K562 (cell line): ENCODE measurements around the gene HBQ1. TPM values are rescaled to one million over a fixed set of nuclear protein-coding genes. Genes with fewer than 3 reads are reported as not detected.

Experiments
- ATAC-seq: fragments of 200-7000 bp; cut with Tn5 transposase; 3 replicates; pipeline ENCODE4 v1.9.1; 2020; ENCODE audit warnings: moderate library complexity
- BruUV-seq: library from RNA; stranded (reverse); fragments of 400-500 nt; replicated peaks from 2 replicates; lab custom pipeline; 2021; lab: Mats Ljungman, UMichigan
- CTCF ChIA-PET: fragments of 300-600 bp; formaldehyde crosslinking; extraction: SDS; loops from one replicate; lab custom pipeline; 2021; ENCODE audit warnings: low intra/inter-chr PET ratio; lab: Yijun Ruan, JAX
- POLR2A ChIA-PET: fragments of 300-600, 350-650 bp; sonication (Branson Sonifier 250); formaldehyde crosslinking; extraction: SDS; loops from one replicate; lab custom pipeline; 2021; ENCODE audit warnings: antibody characterized with exemption, inconsistent platforms; lab: Yijun Ruan, JAX
- DNase-seq, 4 experiments: peaks; one replicate each; pipeline versions ENCODE4 v3.0.0 to v3.0.0-alpha.2; 2011 to 2018; ENCODE audit warnings: low spot score in 3 of 4, mixed read lengths in 3 of 4; ENCODE audit errors: extremely low read depth in 1 of 4
- FAIRE-seq: peaks from 2 replicates; lab custom pipeline; 2011; peaks lifted over from hg19 to GRCh38; lab: Jason Lieb, UNC
- H2AFZ ChIP-seq: 2 replicates; pipeline ENCODE4 v1.6.0; 2011; ENCODE audit warnings: low read depth, low read length, control low read depth, inconsistent platforms
- H3K27ac ChIP-seq: fragments of 200-600 bp; 3 replicates; pipeline ENCODE4 v1.8.0; 2011; ENCODE audit warnings: low read depth, mild to moderate bottlenecking, control low read depth, inconsistent platforms, low read length, moderate library complexity, mixed read lengths; ENCODE audit errors: extremely low read depth
- H3K27me3 ChIP-seq, 2 experiments: fragments of 300-600 bp in 1 of 2; 2 replicates in 1 of 2; 3 replicates in 1 of 2; pipeline versions ENCODE4 v1.6.0 to v1.8.0; 2011; ENCODE audit warnings: inconsistent platforms in 2 of 2, low read length in 2 of 2, mild to moderate bottlenecking in 1 of 2, mixed read lengths in 1 of 2, moderate library complexity in 1 of 2; ENCODE audit not compliant: control insufficient read depth in 2 of 2, insufficient read depth in 2 of 2
- H3K36me3 ChIP-seq: fragments of 300-600 bp; 3 replicates; pipeline ENCODE4 v1.8.0; 2011; ENCODE audit warnings: mild to moderate bottlenecking, low read length, inconsistent platforms; ENCODE audit not compliant: control insufficient read depth, insufficient read depth
- H3K4me1 ChIP-seq, 2 experiments: fragments of 200-600 bp in 1 of 2; replicated peaks in 1 of 2; 2 replicates in 1 of 2; 3 replicates in 1 of 2; pipeline versions ENCODE4 v1.5.1 to v1.8.0; 2011; ENCODE audit warnings: inconsistent platforms in 2 of 2, low read length in 2 of 2, mild to moderate bottlenecking in 1 of 2, mixed read lengths in 1 of 2, moderate library complexity in 1 of 2; ENCODE audit not compliant: control insufficient read depth in 2 of 2, insufficient read depth in 2 of 2
- H3K4me2 ChIP-seq: 2 replicates; pipeline ENCODE4 v1.6.1; 2011; ENCODE audit warnings: low read length, control low read depth, inconsistent platforms, mixed read lengths; ENCODE audit not compliant: insufficient read depth
- H3K4me3 ChIP-seq: fragments of 200-600 bp; sonication (generic), shearing (Covaris generic); 2 replicates; pipeline ENCODE4 v1.5.1; 2016; ENCODE audit warnings: control low read depth, inconsistent platforms
- H3K79me2 ChIP-seq: fragments of 200-600 bp; 3 replicates; pipeline ENCODE4 v1.8.0; 2011; ENCODE audit warnings: low read length, inconsistent platforms; ENCODE audit not compliant: control insufficient read depth, insufficient read depth
- H3K9ac ChIP-seq, 2 experiments: 2 replicates each; pipeline versions ENCODE4 v1.6.0 to v1.6.1; 2011; ENCODE audit warnings: low read depth in 2 of 2, low read length in 2 of 2, control low read depth in 1 of 2, inconsistent platforms in 1 of 2, mild to moderate bottlenecking in 1 of 2, mixed read lengths in 1 of 2; ENCODE audit not compliant: insufficient read depth in 1 of 2
- H3K9me1 ChIP-seq: one replicate; pipeline ENCODE4 v1.6.0; 2011; ENCODE audit warnings: inconsistent platforms, mild to moderate bottlenecking, low read length, moderate library complexity; ENCODE audit not compliant: control insufficient read depth, insufficient read depth
- H3K9me3 ChIP-seq: replicated peaks from 2 replicates; pipeline ENCODE4 v1.5.1; 2011; ENCODE audit warnings: low read depth, low read length, inconsistent platforms; ENCODE audit not compliant: control insufficient read depth, insufficient read depth
- H4K20me1 ChIP-seq: replicated peaks from 2 replicates; pipeline ENCODE4 v1.6.1; 2011; ENCODE audit warnings: low read length, inconsistent platforms, mixed read lengths; ENCODE audit not compliant: control insufficient read depth, insufficient read depth
- CHD2 ChIP-seq: IDR thresholded peaks from 2 replicates; pipeline ENCODE4 v1.6.1; 2011; ENCODE audit warnings: low read depth, low read length
- WGBS: fragments of 100-300 bp; shearing (Covaris generic); methylation state at CpG from one replicate; pipeline ENCODE4 v1.1.6; 2016; ENCODE audit warnings: low coverage, mixed read lengths; ENCODE audit not compliant: insufficient coverage; ENCODE audit errors: missing lambda C conversion rate; 5-methylcytosine and 5-hydroxymethylcytosine counted together
- in situ Hi-C: fragments of 300-500 bp; cut with MboI; formaldehyde crosslinking; loops from 4 replicates; pipeline ENCODE4 v1.15.0; 2018; ENCODE audit warnings: inconsistent platforms, mixed read lengths
- intact Hi-C: fragments of 100-400 bp; cut with micrococcal nuclease; formaldehyde crosslinking; loops from 2 replicates; pipeline ENCODE4 v1.14.2; 2022
- polyA plus RNA-seq, 8 experiments: library from polyadenylated mRNA; depleted of rRNA in 4 of 8; stranded (reverse) in 5 of 8; unstranded in 3 of 8; fragments of >200 nt; fragmentation: Nextera tagmentation in 2 of 8; fragmentation: Illumina TruSeq in 1 of 8; extraction: Ambion mirVana in 2 of 8; extraction: Trizol in 1 of 8; gene quantifications; 2 replicates each; pipeline versions ENCODE4 v1.2.1 to v1.2.3, GENCODE V29; 2011 to 2014; ENCODE audit warnings: inconsistent platforms in 1 of 8, missing spikeins in 1 of 8
- total RNA-seq, 7 experiments: library from RNA; depleted of rRNA in 6 of 7; stranded (reverse); fragments of >200 nt in 6 of 7; fragmentation: Illumina TruSeq in 2 of 7; extraction: Trizol in 2 of 7; gene quantifications; 2 replicates each; pipeline versions ENCODE4 v1.2.1 to v1.2.3, GENCODE V29; 2011 to 2021; ENCODE audit warnings: low replicate concordance in 1 of 7
- TF ChIP-seq, protein P1 (sequence below): fragments of 250-450 bp; sonication (Bioruptor Pico); IDR thresholded peaks from 2 replicates; pipeline ENCODE4 v1.8.0; 2021; ENCODE audit warnings: moderate library complexity, mild to moderate bottlenecking, inconsistent platforms
- TF ChIP-seq, protein P2 (sequence below), 2 experiments: fragments of 450-650 bp; formaldehyde crosslinking in 1 of 2; IDR thresholded peaks; 2 replicates each; pipeline versions ENCODE4 v1.4.0 to v1.6.1; 2014 to 2020; ENCODE audit warnings: mild to moderate bottlenecking in 2 of 2, borderline replicate concordance in 1 of 2, low read depth in 1 of 2

HBQ1 gene
- total and polyA plus RNA-seq, 9 of the 15 experiments (the other 6 are each of a cell fraction or from before 2014, with no cell fraction given) = 2.3 to 190 (median 19.8) TPM

DNA sequence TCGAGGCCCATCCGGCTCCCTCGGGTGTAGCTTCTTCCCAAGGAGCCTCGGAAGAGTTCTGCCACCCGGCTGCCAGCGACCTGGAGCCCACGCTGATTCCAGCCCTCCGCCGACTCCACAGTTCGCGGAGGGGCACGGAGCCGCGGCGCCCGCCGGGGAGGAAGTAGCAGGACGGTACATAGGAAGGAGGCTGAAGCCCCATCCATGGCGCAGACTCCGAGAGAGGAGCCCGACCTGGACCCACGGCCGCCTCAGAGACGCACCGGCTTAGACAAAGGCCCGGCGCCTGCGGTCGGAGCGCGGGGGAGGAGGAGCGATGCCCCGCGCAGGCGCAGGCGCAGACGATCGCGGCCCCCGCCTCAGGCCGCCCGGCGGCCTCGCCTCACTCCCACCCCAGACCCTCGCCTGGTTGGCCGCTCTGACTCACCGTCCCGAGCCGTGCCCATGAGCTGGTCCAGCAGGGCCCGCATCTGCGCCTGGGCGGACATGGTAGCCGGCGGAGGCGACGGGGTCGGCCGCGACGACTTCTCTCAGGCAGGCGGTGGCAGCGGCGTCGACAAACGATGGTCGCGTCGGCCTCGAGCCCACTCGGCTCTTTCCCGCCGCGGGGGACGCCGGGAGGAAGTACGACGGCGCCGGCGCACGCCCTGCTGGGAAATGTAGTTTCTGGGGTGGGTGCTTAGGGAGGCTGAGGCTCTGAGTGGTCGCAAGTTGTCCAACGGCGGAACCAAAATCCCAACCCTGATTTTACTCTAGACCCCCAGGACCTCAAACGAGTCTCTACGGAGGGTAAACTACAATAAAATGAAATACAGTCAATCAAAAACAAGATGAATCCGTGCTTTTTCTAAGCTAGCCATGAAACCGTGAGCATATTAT, 48.8 kb downstream of the HBQ1 start, which contains the start of gene LUC7L:
TSS of gene LUC7L (minus strand) at position 598 of the 879 bp plus-strand sequence. CDS start at position 488, 110 bp downstream.
- FAIRE-seq (peak; percentile 75), DNase-seq (peak; percentile 93 to 97 (median 95)), ATAC-seq (peak; percentile 97)
- ChIA-PET CTCF (no interaction called here), POLR2A (interaction anchor here (0.8 to 2.4 kb wide), 10 partner anchors 10 to 133 kb away, joined by 3 to 9 read pairs (median 4); partner anchors contain the start of gene AXIN1)
- Histone ChIP-seq H3K36me3 (peaks cover 35% of the 10 kb centered on the region), H3K27me3 (no peaks in the 10 kb centered on the region), H3K4me1 (peaks cover 6 to 25% of the 10 kb centered on the region in 2 experiments; a peak in 4 of 5 replicates), H3K9ac (peak within 1 kb of the TSS; percentile 88 to 98), H3K9me3 (no peaks in the 10 kb centered on the region), H3K4me2 (peak within 1 kb of the TSS; percentile 93), H3K9me1 (no peaks in the 10 kb centered on the region), H3K4me3 (peak within 1 kb of the TSS; percentile 79), H2AFZ (peak within 1 kb of the TSS; percentile 97), H3K79me2 (peaks cover 42% of the 10 kb centered on the region), H4K20me1 (peaks cover 8% of the 10 kb centered on the region; the same call in 1 of the 2 replicates), H3K27ac (peak within 1 kb of the TSS; percentile 92)
- no TSS peak for BruUV-seq
- WGBS = 1% methylated on average over 78 of the region's 88 CpGs
- intact Hi-C loops = no loop called here
- in situ Hi-C loops = no loop called here
- TF ChIP-seq, protein P1, sequence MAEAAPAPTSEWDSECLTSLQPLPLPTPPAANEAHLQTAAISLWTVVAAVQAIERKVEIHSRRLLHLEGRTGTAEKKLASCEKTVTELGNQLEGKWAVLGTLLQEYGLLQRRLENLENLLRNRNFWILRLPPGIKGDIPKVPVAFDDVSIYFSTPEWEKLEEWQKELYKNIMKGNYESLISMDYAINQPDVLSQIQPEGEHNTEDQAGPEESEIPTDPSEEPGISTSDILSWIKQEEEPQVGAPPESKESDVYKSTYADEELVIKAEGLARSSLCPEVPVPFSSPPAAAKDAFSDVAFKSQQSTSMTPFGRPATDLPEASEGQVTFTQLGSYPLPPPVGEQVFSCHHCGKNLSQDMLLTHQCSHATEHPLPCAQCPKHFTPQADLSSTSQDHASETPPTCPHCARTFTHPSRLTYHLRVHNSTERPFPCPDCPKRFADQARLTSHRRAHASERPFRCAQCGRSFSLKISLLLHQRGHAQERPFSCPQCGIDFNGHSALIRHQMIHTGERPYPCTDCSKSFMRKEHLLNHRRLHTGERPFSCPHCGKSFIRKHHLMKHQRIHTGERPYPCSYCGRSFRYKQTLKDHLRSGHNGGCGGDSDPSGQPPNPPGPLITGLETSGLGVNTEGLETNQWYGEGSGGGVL (CRISPR knock-in tag) = no peak
- TF ChIP-seq, protein P2, sequence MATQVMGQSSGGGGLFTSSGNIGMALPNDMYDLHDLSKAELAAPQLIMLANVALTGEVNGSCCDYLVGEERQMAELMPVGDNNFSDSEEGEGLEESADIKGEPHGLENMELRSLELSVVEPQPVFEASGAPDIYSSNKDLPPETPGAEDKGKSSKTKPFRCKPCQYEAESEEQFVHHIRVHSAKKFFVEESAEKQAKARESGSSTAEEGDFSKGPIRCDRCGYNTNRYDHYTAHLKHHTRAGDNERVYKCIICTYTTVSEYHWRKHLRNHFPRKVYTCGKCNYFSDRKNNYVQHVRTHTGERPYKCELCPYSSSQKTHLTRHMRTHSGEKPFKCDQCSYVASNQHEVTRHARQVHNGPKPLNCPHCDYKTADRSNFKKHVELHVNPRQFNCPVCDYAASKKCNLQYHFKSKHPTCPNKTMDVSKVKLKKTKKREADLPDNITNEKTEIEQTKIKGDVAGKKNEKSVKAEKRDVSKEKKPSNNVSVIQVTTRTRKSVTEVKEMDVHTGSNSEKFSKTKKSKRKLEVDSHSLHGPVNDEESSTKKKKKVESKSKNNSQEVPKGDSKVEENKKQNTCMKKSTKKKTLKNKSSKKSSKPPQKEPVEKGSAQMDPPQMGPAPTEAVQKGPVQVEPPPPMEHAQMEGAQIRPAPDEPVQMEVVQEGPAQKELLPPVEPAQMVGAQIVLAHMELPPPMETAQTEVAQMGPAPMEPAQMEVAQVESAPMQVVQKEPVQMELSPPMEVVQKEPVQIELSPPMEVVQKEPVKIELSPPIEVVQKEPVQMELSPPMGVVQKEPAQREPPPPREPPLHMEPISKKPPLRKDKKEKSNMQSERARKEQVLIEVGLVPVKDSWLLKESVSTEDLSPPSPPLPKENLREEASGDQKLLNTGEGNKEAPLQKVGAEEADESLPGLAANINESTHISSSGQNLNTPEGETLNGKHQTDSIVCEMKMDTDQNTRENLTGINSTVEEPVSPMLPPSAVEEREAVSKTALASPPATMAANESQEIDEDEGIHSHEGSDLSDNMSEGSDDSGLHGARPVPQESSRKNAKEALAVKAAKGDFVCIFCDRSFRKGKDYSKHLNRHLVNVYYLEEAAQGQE (IDR thresholded peaks at IDR 0.05; ENCODE audit: borderline replicate concordance) = no peak
- TF ChIP-seq, protein P2 (CRISPR knock-in tag; IDR thresholded peaks at IDR 0.05; ENCODE audit: low read depth) = peak; percentile 55; the same call in 1 of the 2 replicates
- TF ChIP-seq CHD2 = peak; percentile 45; the same call in 1 of the 2 replicates
